Suppressor macrophage treated with lipopolysaccharide for 1 hour (primary cell): ENCODE data around the gene VKORC1L1.
"Not testable (repeated sequence)": the region's sequence is repeated elsewhere in the genome, so short reads cannot be mapped to it uniquely, and the experiment has no call there.

ENCODE experiments used
- DNase-seq, 3 donors: peaks; one replicate each; pipeline ENCODE4 v3.0.0-alpha.2; 2020 to 2022

The VKORC1L1 gene

GRCh38 chr7:65945787-65946186 is 72.9 kb downstream of the VKORC1L1 start:
- not testable (repeated sequence) for DNase-seq

GRCh38 chr7:65946904-65947303 is 74.0 kb downstream of the VKORC1L1 start:
- peak in 2 of 3 donors; percentile 7 to 21 for DNase-seq

- no peak for DNase-seq
Measured at GRCh38 chr7:65951837-65952578, 79.1 kb downstream of the VKORC1L1 start.

GRCh38 chr7:65953001-65953720 is 80.3 kb downstream of the VKORC1L1 start:
- no peak for DNase-seq

GRCh38 chr7:65953890-65954450 is 81.1 kb downstream of the VKORC1L1 start:
- no peak for DNase-seq

- DNase-seq, result no peak
Measured at GRCh38 chr7:65955718-65956117, 82.8 kb downstream of the VKORC1L1 start.

GRCh38 chr7:65960351-65961074 is 87.6 kb downstream of the VKORC1L1 start:
- no peak for DNase-seq

- DNase-seq, result no peak
Measured at GRCh38 chr7:65962033-65962432, 89.2 kb downstream of the VKORC1L1 start.

- DNase-seq, result not testable (repeated sequence)
Measured at GRCh38 chr7:65964671-65965070, 91.8 kb downstream of the VKORC1L1 start.

- no peak for DNase-seq
Measured at GRCh38 chr7:65966146-65966545, 93.3 kb downstream of the VKORC1L1 start.

- no peak for DNase-seq
Measured at GRCh38 chr7:65967361-65968155, 94.7 kb downstream of the VKORC1L1 start.

GRCh38 chr7:65968256-65969185 is 95.6 kb downstream of the VKORC1L1 start:
- DNase-seq, result no peak

GRCh38 chr7:65971021-65971420 is 98.1 kb downstream of the VKORC1L1 start:
- no peak for DNase-seq

- DNase-seq, result no peak
Measured at GRCh38 chr7:65972976-65973375, 100.1 kb downstream of the VKORC1L1 start.

- DNase-seq, result no peak
Measured at GRCh38 chr7:65974191-65974801, 101.4 kb downstream of the VKORC1L1 start.

- no peak for DNase-seq
Measured at GRCh38 chr7:65974876-65975275, 102.0 kb downstream of the VKORC1L1 start.

- no peak for DNase-seq
Measured at GRCh38 chr7:65975814-65976445, 103.1 kb downstream of the VKORC1L1 start.

- no peak for DNase-seq
Measured at GRCh38 chr7:65976659-65977196, 103.9 kb downstream of the VKORC1L1 start.

GRCh38 chr7:65978891-65979582 is 106.2 kb downstream of the VKORC1L1 start:
- DNase-seq, result peak; percentile 44 to 73 (median 59)
